Measurements from ENCODE around the gene OTUD6A. TPM values are rescaled to one million over a fixed set of nuclear protein-coding genes. Genes with fewer than 3 reads are reported as not detected.

Gene OTUD6A, protein sequence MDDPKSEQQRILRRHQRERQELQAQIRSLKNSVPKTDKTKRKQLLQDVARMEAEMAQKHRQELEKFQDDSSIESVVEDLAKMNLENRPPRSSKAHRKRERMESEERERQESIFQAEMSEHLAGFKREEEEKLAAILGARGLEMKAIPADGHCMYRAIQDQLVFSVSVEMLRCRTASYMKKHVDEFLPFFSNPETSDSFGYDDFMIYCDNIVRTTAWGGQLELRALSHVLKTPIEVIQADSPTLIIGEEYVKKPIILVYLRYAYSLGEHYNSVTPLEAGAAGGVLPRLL
- polyA plus RNA-seq (2011; rRNA removed) = not detected in 2 replicates
- polyA minus RNA-seq (2011; rRNA and poly(A)+ RNA removed) = not detected in 2 replicates

DNA sequence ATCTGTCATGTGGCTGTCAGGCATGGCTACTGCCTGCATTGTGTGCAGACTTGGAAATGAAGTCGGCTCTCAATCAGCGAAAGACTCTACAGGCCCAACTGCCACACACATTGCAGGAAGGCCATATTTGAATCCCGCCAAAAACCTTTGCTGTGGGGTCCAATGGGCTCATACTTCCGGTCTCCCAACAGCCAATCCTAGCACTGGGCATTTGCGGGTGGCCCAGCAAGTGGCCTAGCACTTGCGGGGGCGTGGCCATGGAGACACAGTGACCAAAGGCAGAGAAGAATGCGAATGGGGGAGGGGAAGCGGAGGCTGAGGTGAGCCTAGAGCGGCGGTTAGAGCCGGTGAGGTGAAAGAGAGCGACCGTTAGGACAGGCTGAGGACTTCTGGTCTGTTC, at the start of gene OTUD6A:
OTUD6A (plus strand) TSS at position 382 of the 400 bp plus-strand sequence. CDS start 68 bp downstream, outside the sequence.
- no peak for TF ChIP-seq CTCF (IDR thresholded peaks at IDR 0.05; ENCODE audit: insufficient read depth, low read depth, low read length)
- Histone ChIP-seq H3K4me3 (ENCODE audit: low read depth, low read length) (no peak within 1 kb of the TSS), H3K27me3 (ENCODE audit: control insufficient read depth, insufficient read depth, low read length) (no peaks in the 10 kb centered on the region), H3K36me3 (ENCODE audit: control insufficient read depth, insufficient read depth, low read length) (no peaks in the 10 kb centered on the region)
- no peak for DNase-seq (ENCODE audit: low read depth)
- POLR2A ChIA-PET = no interaction called here
- CTCF ChIA-PET = no interaction called here

DNA sequence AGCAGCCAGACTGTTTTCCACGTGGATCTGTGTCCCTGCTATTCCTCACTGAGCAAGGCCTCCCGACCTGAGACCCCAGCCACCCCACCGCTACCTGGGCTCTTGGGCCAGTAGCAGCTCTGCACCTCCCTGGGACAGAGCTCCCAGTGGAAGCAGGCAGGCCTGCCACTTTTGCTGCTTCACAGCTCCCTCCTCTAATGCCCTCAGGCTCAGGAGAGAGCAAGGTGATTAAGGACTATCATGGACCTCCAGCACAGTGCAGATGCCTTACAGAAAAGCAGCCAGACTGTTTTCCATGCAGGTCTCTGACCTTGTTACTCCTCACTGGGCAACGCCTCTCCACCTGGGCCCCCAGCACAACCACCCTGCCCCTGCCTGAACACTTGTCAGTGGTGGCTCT, 49.5 kb upstream of the OTUD6A start:
- POLR2A ChIA-PET = no interaction called here
- CTCF ChIA-PET = interaction anchor here (0.7 kb wide), 1 partner anchor 20 kb away, joined by 3 read pairs; no protein-coding TSS in a partner anchor
- DNase-seq (ENCODE audit: low read depth) = no peak
- Histone ChIP-seq H3K27me3 (ENCODE audit: control insufficient read depth, insufficient read depth, low read length) (no peaks in the 10 kb centered on the region), H3K36me3 (ENCODE audit: control insufficient read depth, insufficient read depth, low read length) (no peaks in the 10 kb centered on the region), H3K4me3 (ENCODE audit: low read depth, low read length) (no peak overlapping the region)
- TF ChIP-seq CTCF (IDR thresholded peaks at IDR 0.05; ENCODE audit: insufficient read depth, low read depth, low read length) = no peak

DNA sequence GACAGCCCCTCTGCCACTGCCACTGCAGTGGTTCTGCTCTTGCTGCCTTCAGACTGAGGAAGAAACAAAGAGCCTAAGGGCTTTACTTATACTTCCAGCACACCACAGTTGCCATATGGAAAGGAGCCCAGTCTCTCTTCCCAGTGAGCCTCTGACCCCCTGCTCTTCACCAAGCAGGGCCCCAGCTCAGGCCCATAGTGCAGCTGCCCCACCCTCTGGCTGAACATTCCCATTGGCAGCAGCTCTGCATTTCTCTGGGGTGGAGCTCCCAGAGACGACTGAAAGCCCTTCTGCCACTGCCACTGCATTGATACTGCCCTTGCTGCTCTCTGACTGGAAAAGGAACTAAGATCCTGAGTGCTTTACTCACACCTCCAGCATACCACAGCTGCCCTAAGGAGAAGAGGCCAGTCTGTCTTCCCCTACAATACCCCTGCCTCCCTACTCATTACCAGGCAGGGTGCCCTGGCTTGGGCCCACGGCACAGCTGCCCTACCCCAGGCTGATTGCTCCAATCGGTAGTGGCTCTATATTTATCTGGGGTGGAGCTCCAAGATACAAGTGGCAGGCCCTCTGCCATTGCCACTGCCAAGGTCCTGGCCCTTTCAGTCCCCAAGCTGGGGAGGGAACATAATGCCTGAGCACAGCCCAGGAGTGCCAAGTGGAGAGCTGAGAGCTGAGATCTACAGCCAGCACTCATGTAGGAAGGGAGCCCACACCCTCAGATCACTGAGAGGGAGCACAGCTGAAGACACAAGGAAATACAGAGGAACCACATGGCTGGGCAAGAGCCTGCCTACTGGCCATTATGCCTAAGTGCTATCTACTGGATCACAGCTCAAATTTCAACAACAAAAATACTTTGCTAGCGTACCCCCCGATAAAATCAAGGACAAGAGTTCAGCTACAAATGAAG, 48.5 kb upstream of the OTUD6A start:
- CTCF ChIA-PET = no interaction called here
- no peak for DNase-seq (ENCODE audit: low read depth)
- POLR2A ChIA-PET = no interaction called here

GRCh38 chrX:70016513-70016912, 45.7 kb upstream of the OTUD6A start:
- Histone ChIP-seq H3K27me3 (ENCODE audit: control insufficient read depth, insufficient read depth, low read length) (no peaks in the 10 kb centered on the region), H3K36me3 (ENCODE audit: control insufficient read depth, insufficient read depth, low read length) (no peaks in the 10 kb centered on the region), H3K4me3 (ENCODE audit: low read depth, low read length) (no peak overlapping the region)
- CTCF ChIA-PET = interaction anchor here (1.2 kb wide), 1 partner anchor 14 kb away, joined by 3 read pairs; no protein-coding TSS in a partner anchor
- no peak for DNase-seq (ENCODE audit: low read depth)
- POLR2A ChIA-PET = no interaction called here
- TF ChIP-seq CTCF (IDR thresholded peaks at IDR 0.05; ENCODE audit: insufficient read depth, low read depth, low read length) = no peak

More for the DNA sequence above, 48.5 kb upstream of the OTUD6A start:
- Histone ChIP-seq H3K4me3 (ENCODE audit: low read depth, low read length) (no peak overlapping the region), H3K27me3 (ENCODE audit: control insufficient read depth, insufficient read depth, low read length) (no peaks in the 10 kb centered on the region), H3K36me3 (ENCODE audit: control insufficient read depth, insufficient read depth, low read length) (no peaks in the 10 kb centered on the region)
- no peak for TF ChIP-seq CTCF (IDR thresholded peaks at IDR 0.05; ENCODE audit: insufficient read depth, low read depth, low read length)

GRCh38 chrX:70022616-70023015, 39.6 kb upstream of the OTUD6A start:
- no peak for TF ChIP-seq CTCF (IDR thresholded peaks at IDR 0.05; ENCODE audit: insufficient read depth, low read depth, low read length)
- Histone ChIP-seq H3K36me3 (ENCODE audit: control insufficient read depth, insufficient read depth, low read length) (no peaks in the 10 kb centered on the region), H3K27me3 (ENCODE audit: control insufficient read depth, insufficient read depth, low read length) (no peaks in the 10 kb centered on the region), H3K4me3 (ENCODE audit: low read depth, low read length) (no peak overlapping the region)
- POLR2A ChIA-PET = no interaction called here
- no peak for DNase-seq (ENCODE audit: low read depth)
- CTCF ChIA-PET = no interaction called here

Measured in BJ (cell line).